ENCODE measurements around the gene CTDP1. TPM values are rescaled to one million over a fixed set of nuclear protein-coding genes. Genes with fewer than 3 reads are reported as not detected.

CTDP1 gene, protein sequence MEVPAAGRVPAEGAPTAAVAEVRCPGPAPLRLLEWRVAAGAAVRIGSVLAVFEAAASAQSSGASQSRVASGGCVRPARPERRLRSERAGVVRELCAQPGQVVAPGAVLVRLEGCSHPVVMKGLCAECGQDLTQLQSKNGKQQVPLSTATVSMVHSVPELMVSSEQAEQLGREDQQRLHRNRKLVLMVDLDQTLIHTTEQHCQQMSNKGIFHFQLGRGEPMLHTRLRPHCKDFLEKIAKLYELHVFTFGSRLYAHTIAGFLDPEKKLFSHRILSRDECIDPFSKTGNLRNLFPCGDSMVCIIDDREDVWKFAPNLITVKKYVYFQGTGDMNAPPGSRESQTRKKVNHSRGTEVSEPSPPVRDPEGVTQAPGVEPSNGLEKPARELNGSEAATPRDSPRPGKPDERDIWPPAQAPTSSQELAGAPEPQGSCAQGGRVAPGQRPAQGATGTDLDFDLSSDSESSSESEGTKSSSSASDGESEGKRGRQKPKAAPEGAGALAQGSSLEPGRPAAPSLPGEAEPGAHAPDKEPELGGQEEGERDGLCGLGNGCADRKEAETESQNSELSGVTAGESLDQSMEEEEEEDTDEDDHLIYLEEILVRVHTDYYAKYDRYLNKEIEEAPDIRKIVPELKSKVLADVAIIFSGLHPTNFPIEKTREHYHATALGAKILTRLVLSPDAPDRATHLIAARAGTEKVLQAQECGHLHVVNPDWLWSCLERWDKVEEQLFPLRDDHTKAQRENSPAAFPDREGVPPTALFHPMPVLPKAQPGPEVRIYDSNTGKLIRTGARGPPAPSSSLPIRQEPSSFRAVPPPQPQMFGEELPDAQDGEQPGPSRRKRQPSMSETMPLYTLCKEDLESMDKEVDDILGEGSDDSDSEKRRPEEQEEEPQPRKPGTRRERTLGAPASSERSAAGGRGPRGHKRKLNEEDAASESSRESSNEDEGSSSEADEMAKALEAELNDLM
- total RNA-seq: 29.4 and 36.0 TPM in 2 replicates

DNA sequence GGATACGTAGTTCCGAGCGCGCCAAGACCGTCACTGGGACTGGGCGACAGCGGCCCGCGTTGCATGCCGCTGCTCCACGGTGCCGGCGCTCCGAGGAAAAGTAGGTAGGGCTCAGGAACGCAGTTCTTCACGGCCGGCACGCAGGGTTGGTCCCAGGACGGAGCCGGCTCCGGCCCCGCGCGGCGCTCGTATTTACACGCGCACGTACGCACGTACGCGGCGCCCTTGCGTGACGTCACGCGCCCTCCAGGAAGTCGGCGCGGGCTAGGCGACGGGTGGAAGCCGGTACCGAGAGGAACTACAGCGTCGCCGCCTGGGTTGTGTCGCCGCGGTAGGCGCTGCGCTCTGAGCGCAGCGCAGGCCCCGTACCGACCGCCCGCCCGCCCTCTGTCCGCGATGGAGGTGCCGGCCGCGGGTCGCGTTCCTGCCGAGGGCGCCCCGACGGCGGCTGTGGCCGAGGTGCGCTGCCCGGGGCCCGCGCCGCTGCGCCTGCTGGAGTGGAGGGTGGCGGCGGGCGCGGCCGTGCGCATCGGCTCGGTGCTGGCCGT lies at the start of gene CTDP1:
TSS of gene CTDP1 (plus strand) at position 252 of the 548 bp plus-strand sequence. CDS start at position 397, 145 bp downstream.

DNA sequence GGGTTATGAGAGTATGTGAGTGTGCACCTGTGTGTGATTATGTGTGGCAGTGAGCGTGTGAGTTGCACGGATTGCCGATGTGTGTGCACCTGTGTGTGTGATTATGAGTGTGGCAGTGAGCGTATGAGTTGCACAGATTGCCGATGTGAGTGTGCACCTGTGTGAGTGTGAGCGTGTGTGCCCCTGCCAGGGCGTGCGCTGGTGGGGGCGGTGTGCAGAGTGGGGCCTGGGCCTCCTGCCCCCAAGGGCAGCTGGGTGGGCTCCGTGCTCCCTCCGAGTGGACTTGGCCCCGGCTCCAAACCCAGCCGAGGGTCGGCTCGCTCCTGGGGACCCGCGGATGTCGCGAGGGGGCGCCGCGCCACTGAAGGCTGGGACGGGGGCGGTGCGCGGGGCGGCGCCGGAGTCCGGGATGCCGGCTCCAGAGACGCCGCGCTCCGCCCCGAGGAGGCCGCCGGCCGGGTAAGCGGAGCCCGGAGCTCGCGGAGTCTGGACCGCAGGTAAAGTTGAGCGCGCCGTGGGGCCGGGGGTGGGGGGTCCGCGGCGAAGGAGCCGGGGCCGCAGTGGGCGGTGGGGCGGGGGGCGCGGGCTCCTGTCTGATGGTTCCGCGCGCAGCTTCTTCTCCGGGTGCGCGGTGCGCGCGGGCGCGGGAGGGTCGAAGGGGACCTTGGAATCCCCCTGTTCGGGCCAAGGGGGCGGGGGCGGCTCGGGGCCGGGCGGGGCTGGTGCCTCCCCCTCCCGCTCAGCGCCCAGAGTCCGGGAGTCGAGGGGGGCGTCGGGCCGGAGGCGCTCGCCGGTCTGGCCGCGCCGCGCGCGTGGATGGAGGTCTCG lies 118.1 kb downstream of the CTDP1 start, which contains the start of gene KCNG2:
TSS of gene KCNG2 (plus strand) at position 421 of the 828 bp plus-strand sequence. CDS start 65,730 bp downstream, outside the sequence.

Other genes starting within 250 kb of the CTDP1 start
- not detected in 2 replicates for gene KCNG2, start 118.1 kb downstream of the CTDP1 start, total RNA-seq